HG02588 (cell line): ENCODE data around the gene PTPRM.
"Not testable (repeated sequence)": the region's sequence is repeated elsewhere in the genome, so short reads cannot be mapped to it uniquely, and the experiment has no call there.

ENCODE experiments used
- ATAC-seq: cut with Tn5 transposase; IDR thresholded peaks from one replicate; pipeline ENCODE4 v1.9.1; 2021; ENCODE audit warnings: mild to moderate bottlenecking, moderate library complexity; ENCODE audit not compliant: unreplicated experiment

Gene PTPRM

DNA sequence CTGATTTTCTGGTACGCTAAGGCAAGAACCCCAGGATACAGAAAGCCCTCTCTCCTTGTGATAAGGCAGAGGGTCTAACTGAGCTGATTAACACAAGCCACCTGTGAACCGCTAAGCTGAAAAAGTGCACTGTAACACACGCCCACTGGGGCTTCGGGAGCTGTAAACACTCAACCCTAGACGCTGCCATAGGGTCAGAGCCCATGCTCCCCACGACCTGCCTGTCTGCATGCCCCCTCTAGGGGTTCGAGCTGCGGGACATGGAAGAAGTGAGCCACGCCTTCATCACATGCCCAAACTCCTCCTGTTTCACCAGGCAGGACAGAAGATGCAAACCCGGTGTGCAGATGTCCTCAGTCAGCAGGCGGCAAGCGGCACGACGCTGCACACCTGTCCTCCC, 868.3 kb downstream of the PTPRM start:
- no peak for ATAC-seq

DNA sequence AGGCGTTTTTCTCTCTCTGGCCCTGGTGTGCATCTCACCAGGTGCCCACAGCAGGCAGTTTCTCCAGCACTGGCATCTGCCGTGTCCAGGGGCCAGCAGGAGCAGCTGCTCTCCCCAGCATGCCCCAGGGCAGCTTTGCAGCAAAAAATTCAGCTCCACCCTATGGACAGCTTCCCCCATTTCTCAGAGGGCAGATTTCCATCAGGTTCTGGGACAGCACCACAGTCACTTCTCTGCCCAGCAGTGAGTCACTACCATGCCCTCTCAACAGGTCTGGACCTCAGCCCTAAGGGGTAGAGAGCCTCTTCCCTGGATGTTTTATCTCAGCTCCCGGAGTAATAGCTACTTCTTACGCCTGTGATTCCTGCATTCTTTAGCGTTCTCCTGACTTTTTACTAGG, 871.9 kb downstream of the PTPRM start:
- ATAC-seq, result no peak

DNA sequence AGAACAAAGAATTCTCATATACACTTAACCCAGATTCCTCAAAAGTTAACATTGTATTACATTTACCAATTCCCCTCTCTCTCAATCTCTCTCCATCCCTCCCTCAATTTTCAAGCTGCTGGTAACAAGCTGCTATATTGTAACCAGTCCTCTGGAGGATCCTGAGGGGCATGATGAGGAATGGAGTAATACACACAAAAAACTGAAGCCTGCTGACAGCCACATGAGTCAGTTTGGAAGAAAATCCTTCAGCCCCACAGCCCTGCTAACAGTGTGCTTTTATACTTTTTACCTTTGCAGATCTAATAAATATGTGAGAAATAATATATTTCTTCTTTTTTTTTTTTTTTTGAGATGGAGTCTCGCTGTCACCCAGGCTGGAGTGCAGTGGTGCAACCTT, 876.4 kb downstream of the PTPRM start:
- ATAC-seq, result no peak

DNA sequence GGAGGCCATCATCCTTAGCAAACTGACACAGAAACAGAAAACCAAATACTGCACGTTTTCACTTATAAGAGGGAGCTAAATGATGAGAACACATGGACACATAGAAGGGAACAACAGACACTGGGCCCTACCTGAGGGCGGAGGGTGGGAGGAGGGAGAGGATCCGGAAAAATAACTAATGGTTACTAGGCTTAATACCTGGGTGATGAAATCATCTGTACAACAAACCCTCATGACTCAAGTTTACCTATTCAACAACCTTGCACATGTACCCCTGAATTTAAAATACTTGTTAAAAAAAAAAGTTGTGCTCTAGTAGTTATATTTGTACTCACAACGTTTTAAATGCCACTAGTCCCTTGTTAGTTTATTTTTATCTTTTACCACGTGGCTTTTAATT, 879.8 kb downstream of the PTPRM start:
- not testable (repeated sequence) for ATAC-seq

DNA sequence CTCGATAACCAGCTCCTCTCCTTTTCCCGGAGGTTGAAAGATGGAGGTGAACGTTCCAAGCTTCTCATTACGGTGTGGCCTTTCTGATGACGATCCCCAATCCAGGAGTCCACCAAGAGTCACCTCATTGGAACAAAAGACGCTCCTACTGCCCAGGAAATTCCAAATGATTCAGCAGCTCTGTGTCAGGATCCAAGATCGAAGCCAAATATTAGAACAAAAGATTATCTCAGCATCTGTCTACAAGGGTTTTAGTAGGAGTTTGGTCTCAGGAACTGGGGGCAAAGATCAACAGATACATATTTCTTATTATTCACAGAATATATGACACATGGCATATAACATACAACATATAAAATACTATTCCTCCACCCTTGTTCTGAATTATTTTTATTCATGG, 881.0 kb downstream of the PTPRM start:
- no peak for ATAC-seq

DNA sequence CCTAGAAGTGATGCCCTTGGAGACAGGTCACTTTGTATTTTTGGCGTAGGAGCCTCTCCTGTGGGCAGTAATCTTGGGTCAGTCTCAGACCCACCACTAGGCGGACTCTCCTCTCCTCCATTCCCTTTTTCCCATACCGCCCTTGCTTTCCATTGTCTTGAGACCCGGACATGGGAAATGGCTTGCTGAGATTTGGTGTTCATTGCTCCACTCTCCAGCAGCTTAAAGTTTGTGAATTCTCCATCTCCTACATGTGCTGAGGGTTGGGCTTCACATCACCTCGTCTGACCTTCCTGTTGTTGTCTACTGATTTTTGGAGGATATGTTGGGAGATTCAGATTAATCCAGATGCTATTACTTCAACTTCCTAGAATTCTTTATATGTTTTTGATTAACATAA, 882.9 kb downstream of the PTPRM start:
- no peak for ATAC-seq

DNA sequence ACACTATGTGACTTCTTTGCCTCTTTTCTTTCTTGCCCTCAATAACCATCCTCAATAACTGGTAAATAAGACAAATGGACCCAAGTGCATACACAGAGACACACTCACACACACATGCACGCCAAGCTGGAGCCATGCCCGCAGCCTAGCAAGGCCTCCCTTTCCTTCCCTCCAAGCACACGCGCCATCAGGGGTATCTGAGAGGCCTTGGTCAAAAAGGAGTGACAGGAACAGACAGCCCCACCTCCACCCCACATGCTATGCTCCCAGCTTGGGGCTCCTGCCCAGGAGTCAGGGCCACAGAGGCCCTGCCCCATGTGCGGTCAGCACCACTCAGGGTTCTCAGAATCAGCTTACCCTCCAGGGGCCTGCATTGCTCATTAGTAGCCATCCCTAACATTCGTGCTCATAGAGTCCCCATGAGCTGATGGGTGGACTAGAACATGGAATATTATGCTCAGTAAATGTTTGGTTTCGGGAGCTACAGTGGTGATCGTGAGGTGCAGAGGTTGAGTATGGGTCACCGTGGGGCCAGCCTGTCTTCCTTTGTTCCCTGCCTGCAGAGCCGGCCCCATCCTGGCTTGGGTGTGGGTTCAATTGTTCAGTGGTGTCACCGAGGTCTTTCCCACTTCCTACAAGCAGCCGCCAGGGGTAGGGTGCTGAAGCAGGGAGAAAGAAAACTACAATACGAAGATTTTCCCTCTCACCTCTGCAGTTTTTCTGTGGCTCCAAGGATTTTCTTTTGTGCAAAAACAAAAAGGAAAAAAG, 884.0 kb downstream of the PTPRM start:
- no peak for ATAC-seq

DNA sequence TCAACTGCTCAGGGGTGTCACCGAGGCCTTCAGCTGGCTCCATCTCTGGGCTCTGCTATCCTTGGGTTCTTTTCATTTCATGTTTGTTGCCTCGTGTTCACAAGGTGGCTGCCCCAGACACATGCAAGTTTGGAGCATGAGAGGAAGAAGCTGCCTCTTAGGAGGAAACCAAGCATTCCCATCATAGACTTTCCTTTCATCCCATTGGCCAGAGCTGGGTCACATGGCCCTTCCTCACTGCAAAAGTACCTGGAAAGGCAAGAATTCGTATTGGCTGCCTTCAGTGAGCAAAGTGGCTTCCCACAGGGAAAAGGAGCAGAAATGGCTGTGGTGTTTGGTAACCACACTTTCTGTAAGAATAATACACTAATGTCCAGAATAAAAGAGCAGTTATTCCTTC, 886.4 kb downstream of the PTPRM start:
- no peak for ATAC-seq

DNA sequence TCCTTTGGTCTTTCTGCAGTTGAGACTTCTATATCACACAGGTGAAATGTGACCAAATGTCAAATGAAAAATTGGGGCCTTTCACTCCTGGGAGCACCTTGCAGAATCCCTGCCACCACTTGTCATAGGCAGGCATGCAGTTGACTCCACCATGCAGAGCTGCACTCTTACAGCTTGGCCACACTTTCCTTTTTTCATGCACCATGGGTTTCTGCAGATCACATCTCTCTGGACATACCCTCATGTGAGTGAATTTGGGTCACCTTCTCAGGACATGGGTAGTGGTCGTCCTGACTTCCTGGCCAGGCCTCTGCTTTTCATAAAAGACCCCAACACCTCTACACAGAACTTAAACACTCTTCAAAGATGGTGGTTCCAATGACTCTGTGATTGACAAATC, 887.0 kb downstream of the PTPRM start:
- no peak for ATAC-seq

DNA sequence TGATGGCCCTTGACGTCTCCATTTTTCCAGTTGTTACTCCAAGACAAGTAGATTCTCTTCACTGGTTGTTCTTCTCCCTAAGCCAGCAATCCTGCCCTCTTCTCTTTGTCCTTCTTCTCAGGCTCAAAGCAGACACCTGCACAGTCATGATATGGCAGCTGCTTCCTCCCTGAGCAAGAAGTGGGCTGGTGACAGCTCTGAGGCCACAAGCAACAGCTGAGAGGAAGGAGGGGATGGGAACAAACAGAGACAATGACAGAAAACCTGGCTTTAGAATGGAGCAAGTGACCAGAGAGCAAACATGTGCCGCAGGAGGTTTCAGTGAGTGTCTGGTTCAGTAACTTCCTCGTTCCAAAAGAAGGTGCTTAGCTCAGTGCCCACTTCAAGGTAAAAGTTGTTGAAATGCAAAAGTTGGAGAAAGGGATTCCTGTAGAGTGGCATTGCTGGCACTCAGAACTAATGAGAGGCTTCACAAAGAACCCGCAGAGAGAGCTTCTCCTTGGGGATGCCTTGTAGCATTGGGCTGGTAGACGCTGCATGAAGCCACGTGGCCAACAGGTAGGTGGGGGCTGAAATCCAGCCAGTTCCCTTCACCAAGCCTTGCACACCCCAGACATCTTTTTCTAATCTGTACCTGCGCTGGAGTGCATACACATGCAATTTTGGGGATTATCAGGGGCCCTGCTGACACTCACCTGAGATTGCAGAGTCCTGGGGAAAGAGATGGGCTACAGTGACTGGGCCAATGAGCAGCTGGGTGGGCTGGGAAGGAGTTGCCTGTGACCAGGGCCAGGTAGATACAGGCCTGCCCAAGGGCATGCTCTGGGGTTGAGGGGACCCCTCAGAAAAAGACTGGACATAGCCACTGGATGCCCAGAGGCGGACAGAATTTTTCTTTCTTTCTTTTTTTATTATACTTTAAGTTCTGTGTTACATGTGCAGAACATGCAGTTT, 888.8 kb downstream of the PTPRM start:
- no peak for ATAC-seq
